HG02763 (cell line): Measurements from ENCODE around the gene ZNF846.
"Not testable (repeated sequence)": the region's sequence is repeated elsewhere in the genome, so short reads cannot be mapped to it uniquely, and the experiment has no call there.

Experiments
- ATAC-seq: cut with Tn5 transposase; IDR thresholded peaks from one replicate; pipeline ENCODE4 v1.9.1; 2021; ENCODE audit warnings: mild to moderate bottlenecking, moderate library complexity; ENCODE audit not compliant: unreplicated experiment

ZNF846 gene

GRCh38 chr19:9785367-9786331 lies 17.1 kb upstream of the ZNF846 start:
- peak; percentile 76 for ATAC-seq

DNA sequence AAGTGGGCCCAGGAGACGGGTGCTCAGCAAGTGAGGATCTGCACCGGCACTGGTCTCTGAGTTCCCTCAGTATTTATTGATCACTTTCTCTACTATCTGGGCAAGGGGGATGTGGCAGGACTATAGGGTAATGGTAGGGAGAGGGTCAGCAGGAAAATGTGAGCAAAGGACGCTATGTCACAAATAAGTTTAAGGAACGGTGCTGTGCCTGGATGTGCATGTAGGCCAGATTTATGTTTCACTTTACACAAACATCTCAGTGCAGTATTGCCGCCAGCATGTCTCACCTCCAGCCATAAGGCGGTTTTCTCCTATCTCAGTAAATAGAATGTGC lies 15.6 kb upstream of the ZNF846 start:
- ATAC-seq = not testable (repeated sequence)

GRCh38 chr19:9782338-9782737 lies 13.8 kb upstream of the ZNF846 start:
- no peak for ATAC-seq

GRCh38 chr19:9757544-9758501 lies 10.7 kb downstream of the ZNF846 start:
- ATAC-seq = no peak

DNA sequence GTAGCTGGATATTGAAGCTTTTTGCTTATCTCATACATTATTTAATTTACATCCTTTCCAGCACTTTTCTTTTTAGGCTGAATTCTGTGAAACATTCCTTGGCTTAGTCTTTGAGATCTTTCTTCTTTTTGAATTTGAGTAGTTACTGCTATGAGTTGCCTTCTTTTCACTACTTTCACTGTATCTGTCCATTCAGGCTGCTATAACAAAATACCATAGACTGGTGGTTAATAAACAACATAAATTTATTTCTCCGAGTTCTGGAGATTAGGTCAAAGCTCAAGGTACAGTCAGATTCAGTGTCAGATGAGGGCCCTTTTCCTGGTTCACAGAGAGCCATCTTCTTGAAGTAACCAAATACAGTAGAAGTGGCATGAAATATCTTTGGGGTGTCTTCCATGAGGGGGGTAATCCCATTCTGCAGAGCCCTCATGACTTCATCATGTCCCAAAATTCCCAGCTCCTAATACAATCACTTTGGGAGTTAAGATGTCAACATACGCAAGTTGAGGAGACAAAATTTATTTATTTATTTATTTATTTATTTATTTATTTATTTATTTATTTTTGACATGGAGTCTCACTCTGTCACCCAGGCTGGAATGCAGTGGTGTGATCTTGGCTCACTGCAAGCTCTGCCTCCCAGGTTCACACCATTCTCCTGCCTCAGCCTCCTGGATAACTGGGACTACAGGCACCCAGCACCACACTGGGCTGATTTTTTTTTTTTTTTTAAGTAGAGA lies 15.7 kb downstream of the ZNF846 start:
- ATAC-seq = no peak

- ATAC-seq = no peak
Observed at GRCh38 chr19:9751446-9751845, 17.1 kb downstream of the ZNF846 start.

- ATAC-seq = no peak
Observed at GRCh38 chr19:9741476-9742171, 26.9 kb downstream of the ZNF846 start.

DNA sequence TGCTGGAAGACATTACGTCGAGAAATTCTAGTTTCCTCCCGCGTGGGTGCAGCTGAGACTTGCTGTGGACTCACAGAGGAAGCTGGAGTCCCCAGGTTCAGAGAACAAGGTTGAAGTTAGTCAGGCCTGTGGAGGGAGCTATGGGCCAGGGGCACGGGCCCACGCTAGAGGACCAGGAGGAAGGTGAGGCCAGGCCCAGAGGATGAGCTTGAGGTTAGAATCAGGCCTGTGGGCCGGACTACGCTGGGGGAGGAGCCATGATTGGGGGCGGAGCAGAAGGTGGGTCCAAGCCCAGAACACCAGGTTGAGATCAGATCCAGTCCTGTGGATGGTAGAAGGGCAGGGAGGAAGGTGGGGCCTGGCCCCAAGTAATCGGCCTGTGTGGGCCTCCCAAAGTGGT lies 32.6 kb downstream of the ZNF846 start:
- no peak for ATAC-seq

DNA sequence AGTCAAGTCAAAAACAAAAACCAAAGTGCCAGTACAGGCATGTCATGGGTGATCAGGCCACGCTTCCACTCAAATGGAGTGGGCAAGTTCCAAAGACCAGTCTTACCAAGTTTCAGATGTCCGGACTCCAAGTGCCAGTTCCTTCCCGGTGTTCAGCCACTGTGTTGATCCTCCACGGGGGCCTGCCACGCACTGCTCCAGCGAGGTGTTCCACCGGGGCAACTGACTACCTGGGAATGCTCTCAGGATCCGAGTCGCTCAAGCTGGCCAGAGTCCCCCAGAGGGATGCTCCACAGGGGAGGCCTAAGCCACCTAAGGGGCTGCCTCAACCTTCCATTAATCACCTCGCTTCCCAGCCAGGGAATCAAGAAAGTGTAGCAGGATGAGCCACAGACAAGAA lies 38.5 kb downstream of the ZNF846 start:
- not testable (repeated sequence) for ATAC-seq

- ATAC-seq = no peak
Observed at GRCh38 chr19:9729162-9729561, 39.4 kb downstream of the ZNF846 start.

- no peak for ATAC-seq
Observed at GRCh38 chr19:9727644-9728043, 40.9 kb downstream of the ZNF846 start.

DNA sequence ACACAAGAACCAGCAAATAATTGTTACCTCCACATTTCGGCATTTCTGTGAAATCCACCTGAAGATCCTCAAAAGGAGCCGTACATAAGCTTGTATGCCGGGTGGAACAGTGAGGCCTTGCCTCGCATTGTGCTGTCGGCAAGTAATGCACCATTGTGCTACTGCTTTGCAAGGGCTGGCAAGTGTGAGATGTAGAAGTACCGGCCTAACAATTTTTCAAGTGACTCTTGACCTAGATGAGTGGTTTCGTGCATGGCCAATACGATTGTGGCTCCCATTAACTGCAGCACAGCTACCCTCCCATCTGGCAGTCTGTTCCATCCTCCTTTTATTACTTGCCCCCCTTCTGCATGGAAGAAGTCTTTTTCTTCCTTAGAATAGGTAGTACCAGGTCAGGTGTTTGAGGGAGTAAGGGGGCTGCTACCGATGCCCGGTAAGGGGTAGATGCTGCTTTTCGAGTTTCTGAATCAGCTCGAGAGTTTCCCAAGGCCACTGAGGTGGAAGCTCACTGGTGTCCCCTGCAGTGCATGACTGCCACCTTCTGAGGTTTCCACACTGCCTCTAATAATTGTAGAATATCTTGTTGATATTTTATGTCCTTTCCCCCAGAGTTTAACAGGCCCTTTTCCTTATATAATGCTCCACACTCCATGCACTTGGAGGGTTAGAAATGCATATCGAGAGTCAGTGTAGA lies 42.9 kb downstream of the ZNF846 start:
- ATAC-seq = not testable (repeated sequence)

DNA sequence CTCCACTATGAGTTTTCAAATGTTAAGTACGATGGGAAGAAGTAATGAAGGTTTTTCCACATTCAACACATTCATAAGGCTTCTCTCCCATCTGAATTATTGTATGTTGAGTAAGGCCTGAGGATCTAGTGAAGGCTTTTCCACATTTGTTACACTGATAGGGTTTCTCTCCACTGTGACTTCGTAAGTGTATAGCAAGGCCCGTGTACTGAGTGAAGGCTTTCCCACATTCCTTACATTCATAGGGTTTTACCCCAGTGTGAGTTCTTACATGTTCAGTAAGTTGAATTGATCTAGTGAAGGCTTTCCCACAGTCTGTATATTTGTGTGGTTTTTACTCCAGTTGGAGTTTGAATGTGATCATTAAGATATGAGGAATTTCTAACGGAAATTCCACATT lies 44.4 kb downstream of the ZNF846 start:
- ATAC-seq = no peak

DNA sequence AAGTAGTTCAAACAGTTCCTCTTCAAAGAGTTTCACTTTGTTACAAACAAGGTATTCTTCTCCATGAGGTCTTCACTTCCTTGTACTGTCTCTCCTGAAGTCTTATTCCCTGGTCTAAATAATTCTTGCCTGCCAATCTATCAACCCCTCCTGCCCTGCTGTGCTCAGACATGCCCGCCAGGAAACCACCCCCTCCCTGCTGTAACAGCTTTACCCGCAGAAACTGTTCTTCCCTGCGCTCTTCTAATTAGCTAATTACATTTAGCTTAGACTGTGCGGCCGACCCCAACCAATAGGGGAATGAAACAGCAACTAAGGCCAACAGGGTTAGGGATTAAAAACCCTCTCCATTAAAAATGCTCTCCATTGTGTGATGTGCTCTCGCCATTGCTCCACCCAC lies 46.7 kb downstream of the ZNF846 start:
- no peak for ATAC-seq

DNA sequence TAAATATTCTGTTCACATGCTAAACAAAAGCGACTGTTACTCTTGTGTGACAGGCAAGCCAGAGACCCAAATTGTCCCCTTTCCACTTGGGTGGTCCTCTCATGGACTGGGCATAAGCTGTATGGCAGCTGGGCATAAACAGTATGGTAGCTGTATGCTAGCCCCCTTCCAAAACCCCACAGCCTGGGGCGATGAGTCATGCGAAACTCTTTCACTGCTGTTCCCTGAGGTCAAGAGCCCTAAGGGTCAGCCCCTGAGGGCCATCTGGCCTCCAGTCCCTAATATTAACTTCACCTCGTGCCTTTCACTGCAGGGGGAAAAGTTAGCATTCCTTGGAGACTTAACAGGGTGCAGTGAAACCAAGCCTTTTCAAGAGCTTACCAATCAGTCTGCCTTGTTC lies 48.0 kb downstream of the ZNF846 start:
- no peak for ATAC-seq

DNA sequence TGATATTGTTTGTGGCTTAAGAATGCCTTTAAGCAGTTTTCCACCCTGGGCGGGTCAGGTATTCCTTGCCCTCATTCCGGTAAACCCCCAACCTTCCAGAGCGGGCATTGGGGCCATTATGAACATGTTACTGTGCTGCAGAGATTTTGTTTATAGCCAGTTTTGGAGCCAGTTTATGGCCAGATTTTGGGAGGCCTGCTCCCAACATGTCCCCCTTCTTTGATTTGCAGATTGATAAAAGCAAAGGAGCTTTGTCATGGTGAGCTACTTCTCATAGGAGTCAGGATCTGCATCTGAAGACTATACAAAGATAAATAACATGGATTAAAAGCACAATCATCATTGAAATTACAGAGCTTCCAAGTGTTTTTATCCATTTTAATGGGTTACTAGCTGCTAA lies 56.7 kb downstream of the ZNF846 start:
- no peak for ATAC-seq

DNA sequence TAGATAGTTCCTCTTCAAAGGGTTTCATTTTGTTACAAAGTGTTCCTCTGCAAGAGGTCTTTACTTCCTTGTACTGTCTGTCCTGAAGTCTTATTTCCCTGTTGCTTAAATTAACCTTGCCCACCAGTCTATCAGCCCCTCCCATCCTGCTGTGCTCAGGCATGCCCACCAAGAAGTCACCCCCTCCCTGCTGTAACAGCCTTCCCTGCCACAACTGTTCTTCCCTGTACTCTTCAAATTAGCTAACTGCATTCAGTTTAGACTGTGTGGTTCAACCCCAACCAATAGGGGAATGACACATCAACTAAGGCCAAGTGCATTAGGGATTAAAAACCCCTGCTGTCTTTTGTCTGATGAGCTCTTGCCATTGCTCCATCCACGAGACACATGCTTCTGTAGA lies 59.2 kb downstream of the ZNF846 start:
- ATAC-seq = no peak

DNA sequence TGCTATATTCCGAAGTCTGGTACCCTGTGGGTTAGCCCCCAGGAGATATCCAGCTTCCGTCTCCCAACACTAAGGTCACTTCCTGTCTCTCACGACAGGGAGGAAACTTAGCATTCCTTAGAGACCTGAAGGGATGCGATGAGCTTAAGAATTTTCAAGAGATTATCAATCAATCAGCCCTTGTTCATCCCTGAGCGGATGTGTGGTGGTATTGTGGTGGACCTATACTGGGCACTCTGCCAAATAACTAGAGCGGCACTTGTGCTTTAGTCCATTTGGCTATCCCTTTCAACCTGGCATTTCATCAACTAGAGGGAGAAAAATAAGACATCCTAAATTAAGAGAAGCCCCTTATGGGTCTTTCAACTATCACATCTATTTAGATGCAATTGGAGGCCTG lies 62.7 kb downstream of the ZNF846 start:
- ATAC-seq = no peak

DNA sequence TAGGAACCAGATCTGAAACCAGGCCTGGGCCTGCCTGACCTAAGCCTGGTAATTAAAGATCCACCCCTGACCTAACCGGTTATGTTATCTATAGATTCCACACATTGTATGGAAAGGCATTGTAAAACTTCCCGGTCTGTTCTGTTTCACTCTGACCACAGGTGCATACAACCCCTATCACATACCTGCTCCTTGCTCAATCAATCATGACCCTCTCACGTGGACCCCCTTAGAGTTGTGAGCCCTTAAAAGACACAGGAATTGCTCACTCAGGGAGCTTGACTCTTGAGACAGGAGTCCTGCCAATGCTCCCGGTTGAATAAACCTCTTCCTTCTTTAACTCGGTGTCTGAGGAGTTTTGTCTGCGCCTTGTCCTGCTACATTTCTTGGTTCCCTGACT lies 66.4 kb downstream of the ZNF846 start:
- no peak for ATAC-seq
